ENCODE data around the gene C5AR1. TPM values are rescaled to one million over a fixed set of nuclear protein-coding genes. Genes with fewer than 3 reads are reported as not detected.

Gene C5AR1
- total RNA-seq, 4 donors from 2014 or later: 0.70 to 5.0 (median 2.2) TPM; not detected in 1

- Histone ChIP-seq H3K9me3 (no peaks in the 10 kb centered on the region), H3K27ac (no peak overlapping the region), H3K4me1 (peaks cover 0 to 22% (median 2%) of the 10 kb centered on the region in 4 donors), H3K36me3 (peaks cover 0 to 40% (median 0%) of the 10 kb centered on the region in 3 donors), H3K27me3 (no peaks in the 10 kb centered on the region), H3K4me3 (no peak overlapping the region)
- TF ChIP-seq POLR2A (IDR thresholded peaks at IDR 0.05) (no peak), CTCF (IDR thresholded peaks at IDR 0.05) (no peak)
- DNase-seq: no peak
Observed at GRCh38 chr19:47351548-47351947, 41.9 kb downstream of the C5AR1 start.

GRCh38 chr19:47352095-47352494 is 42.4 kb downstream of the C5AR1 start:
- Histone ChIP-seq H3K9me3 (no peaks in the 10 kb centered on the region), H3K36me3 (peaks cover 0 to 45% (median 0%) of the 10 kb centered on the region in 3 donors), H3K27ac (no peak overlapping the region), H3K27me3 (no peaks in the 10 kb centered on the region), H3K4me1 (peaks cover 0 to 22% (median 2%) of the 10 kb centered on the region in 4 donors), H3K4me3 (no peak overlapping the region)
- TF ChIP-seq CTCF (IDR thresholded peaks at IDR 0.05): no peak
- TF ChIP-seq POLR2A (IDR thresholded peaks at IDR 0.05): no peak
- no peak for DNase-seq

GRCh38 chr19:47353307-47353712 is 43.6 kb downstream of the C5AR1 start:
- DNase-seq: peak in 2 of 3 donors; percentile 80 to 85
- no peaks in the 10 kb centered on the region for H3K27me3 ChIP-seq
- H3K4me3 ChIP-seq: no peak overlapping the region
- no peaks in the 10 kb centered on the region for H3K9me3 ChIP-seq
- H3K36me3 ChIP-seq: peaks cover 0 to 57% (median 0%) of the 10 kb centered on the region in 3 donors
- TF ChIP-seq POLR2A (IDR thresholded peaks at IDR 0.05) (no peak), CTCF (IDR thresholded peaks at IDR 0.05) (peak in 1 of 6 experiments; percentile 26)
- no peak overlapping the region for H3K27ac ChIP-seq
- peaks cover 0 to 22% (median 2%) of the 10 kb centered on the region in 4 donors for H3K4me1 ChIP-seq

GRCh38 chr19:47356900-47357299 is 47.2 kb downstream of the C5AR1 start:
- H3K36me3 ChIP-seq: peaks cover 0 to 93% (median 0%) of the 10 kb centered on the region in 3 donors

GRCh38 chr19:47357788-47358680 is 48.4 kb downstream of the C5AR1 start:
- H3K4me3 ChIP-seq: no peak overlapping the region
- no peaks in the 10 kb centered on the region for H3K4me1 ChIP-seq
- DNase-seq: no peak
- no peaks in the 10 kb centered on the region for H3K9me3 ChIP-seq
- H3K27me3 ChIP-seq: no peaks in the 10 kb centered on the region
- H3K36me3 ChIP-seq: peaks cover 0 to 98% (median 0%) of the 10 kb centered on the region in 3 donors
- no peak for TF ChIP-seq POLR2A (IDR thresholded peaks at IDR 0.05)
- TF ChIP-seq CTCF (IDR thresholded peaks at IDR 0.05): no peak
- no peak overlapping the region for H3K27ac ChIP-seq

More at GRCh38 chr19:47356900-47357299, 47.2 kb downstream of the C5AR1 start:
- no peak for DNase-seq
- TF ChIP-seq POLR2A (IDR thresholded peaks at IDR 0.05): no peak
- Histone ChIP-seq H3K27me3 (no peaks in the 10 kb centered on the region), H3K9me3 (no peaks in the 10 kb centered on the region), H3K4me1 (peaks cover 0 to 1% (median 0%) of the 10 kb centered on the region in 4 donors), H3K27ac (no peak overlapping the region), H3K4me3 (no peak overlapping the region)

- Histone ChIP-seq H3K36me3 (peaks cover 0 to 98% (median 0%) of the 10 kb centered on the region in 3 donors), H3K27me3 (no peaks in the 10 kb centered on the region), H3K9me3 (no peaks in the 10 kb centered on the region), H3K27ac (no peak overlapping the region), H3K4me3 (no peak overlapping the region), H3K4me1 (no peaks in the 10 kb centered on the region)
- DNase-seq: no peak
- TF ChIP-seq POLR2A (IDR thresholded peaks at IDR 0.05) (no peak), CTCF (IDR thresholded peaks at IDR 0.05) (no peak)
Observed at GRCh38 chr19:47358936-47359335, 49.3 kb downstream of the C5AR1 start.

Measured in Peyer's patch (tissue), 4 donors.